ENCODE measurements around the gene LYPD6.

GRCh38 chr2:149421791-149422190 is 91.4 kb downstream of the LYPD6 start:
- TF ChIP-seq CTCF (IDR thresholded peaks at IDR 0.05) (no peak), ZFX (IDR thresholded peaks at IDR 0.05; ENCODE audit: borderline replicate concordance) (no peak)
